Hypothalamus (tissue), 51 donors: ENCODE measurements around the gene LCN6.
A peak's percentile ranks its signal among the peaks of the same experiment; 100 is the strongest.

Experiments used
- DNase-seq, 51 donors: peaks; one replicate each; lab custom pipeline; 2025; lab: John Stamatoyannopoulos, UW

Gene LCN6

DNA sequence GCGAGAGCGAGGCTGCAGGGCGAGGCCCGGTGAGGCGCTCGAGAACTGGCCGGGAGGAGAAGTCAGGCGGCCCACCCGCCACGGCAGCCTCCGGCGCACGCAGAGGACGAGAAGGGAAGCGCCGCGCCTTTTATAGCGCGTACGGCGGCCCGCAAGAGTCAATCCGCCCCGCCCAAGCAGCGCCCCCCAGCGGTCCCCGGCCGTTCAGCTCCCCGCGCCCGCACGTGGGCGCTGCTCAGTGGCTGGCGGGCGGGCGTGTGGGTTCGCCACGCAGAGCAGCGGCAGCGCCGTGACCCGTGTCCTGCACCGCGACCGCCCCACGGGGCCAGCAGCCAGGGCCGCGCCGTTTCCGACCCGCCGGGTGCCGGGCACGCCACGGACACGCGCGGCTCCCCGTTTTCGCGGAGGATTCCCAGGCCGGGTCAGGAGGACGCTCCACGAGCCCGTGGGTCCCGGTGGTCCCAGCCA is 20.2 kb downstream of the LCN6 start:
- DNase-seq, result peak; percentile 22 to 90 (median 76)

DNA sequence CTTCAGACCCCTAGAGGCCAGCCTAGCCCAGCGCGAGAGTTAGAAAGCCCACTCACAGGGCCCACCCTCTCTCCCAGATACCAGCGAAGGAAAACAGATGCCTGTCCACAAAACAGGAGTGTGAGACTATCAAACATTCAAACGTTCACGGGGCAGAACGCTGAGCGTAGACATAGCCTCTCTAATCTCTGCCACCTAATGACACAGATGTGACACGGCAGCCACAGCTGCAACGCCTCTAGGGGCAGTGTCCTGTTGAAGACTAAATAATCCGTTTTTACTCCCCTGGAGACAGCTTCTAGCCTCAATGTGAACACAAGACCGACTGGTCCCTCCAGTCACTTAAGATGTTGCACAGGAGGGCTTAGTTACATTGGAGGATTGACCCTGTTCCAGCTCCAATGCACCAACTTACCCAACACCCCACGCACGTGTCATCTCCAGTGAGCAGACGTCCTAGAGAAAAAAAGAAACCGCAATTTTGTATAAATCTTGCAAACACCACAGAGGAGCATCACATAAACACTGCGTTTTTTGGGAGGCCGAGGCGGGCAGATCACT is 21.6 kb downstream of the LCN6 start:
- DNase-seq, result no peak

DNA sequence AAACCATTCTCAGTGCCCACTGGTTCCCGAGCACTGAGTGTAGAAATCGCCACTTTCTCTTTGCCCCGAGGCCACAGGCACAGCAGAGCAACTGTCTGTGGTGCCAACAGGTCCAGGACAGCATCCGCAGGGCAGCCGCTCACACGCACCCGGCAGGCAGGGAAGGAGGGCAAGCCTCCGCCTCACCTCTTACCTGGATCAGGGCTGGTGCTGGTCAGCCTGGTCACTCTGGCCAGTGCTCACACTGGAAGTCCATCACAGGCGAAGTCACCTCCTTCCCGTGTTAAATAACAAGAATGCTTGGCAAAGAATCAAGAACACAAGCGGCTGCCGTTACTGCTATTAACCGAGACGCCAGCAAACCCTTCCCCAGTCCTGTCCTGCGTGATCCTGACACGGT is 22.2 kb downstream of the LCN6 start:
- DNase-seq, result no peak

DNA sequence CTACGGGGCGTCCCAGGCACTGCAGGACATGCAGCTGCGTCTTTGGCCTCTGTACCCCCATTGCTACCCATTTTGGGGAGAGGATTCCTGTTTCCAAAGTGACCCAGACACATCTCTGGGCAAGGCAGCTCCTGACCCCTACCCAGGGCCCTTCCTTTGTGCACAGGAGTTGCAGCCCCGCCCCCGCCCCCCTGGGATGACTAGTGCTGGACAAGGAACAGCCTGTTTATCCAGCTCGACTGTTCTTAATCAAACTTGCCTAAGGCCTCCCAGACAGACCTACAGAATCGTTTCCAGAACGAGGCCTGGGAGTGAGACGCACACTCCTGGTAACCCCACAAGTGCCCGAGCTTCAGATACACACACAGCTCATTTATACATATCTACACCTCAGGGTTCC is 22.7 kb downstream of the LCN6 start:
- DNase-seq, result no peak

DNA sequence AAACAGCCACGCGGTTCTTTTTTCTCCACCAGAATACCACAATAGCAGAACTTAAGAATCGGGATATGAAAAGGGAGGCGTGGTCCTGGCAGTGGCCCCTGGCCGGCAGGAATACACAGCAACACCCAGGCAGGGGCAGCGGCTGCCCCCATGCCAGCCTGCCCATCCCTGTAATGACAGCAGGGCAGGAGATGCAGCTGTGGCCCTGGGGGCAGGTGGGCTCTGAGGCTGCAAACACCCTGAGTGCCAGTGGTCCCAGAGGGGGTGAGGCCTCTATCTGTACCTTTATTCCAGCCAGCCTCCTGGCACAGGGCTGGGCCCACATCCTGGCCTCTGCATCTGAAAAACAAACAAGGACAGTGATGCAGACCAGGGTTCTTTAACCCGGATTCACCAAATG is 23.6 kb downstream of the LCN6 start:
- no peak for DNase-seq

DNA sequence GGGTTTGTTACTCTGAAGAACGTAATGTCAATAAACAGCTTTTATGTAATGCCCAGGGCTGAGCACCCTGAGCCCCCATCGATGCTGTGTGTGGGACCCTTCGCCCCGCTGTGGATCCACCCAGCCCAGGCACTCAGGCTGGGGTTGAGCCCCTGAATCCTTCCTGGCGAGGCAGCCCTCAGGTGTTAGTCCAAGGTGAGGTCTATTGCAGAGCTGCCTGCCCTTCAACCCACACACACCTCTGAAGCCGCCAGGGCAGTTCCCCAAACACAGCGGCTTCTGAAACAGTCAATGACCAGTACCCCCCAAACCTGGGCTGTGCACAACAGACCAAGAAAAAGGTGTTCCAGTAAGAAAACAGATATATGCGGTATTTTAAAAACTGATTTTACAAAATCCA is 24.3 kb downstream of the LCN6 start:
- no peak for DNase-seq

DNA sequence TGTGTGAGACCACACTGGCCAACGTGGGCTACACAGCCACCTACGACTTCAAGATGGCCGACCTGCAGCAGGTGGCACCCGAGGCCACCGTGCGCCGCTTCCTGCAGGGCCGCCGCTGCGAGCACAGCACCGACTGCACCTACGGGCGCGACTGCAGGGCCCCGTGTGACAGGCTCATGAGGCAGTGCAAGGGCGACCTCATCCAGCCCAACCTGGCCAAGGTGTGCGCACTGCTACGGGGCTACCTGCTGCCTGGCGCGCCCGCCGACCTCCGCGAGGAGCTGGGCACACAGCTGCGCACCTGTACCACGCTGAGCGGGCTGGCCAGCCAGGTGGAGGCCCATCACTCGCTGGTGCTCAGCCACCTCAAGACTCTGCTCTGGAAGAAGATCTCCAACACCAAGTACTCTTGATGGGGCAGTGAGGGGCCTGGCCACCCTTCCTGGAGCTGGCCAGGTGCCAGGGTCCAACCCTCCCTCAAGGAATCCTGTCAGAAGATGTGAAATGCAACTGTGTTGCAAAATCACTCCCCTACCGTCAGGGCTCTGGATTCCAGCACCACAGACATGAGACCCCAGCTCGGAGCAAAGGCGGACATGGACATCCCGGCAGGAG is 24.9 kb downstream of the LCN6 start:
- no peak for DNase-seq

DNA sequence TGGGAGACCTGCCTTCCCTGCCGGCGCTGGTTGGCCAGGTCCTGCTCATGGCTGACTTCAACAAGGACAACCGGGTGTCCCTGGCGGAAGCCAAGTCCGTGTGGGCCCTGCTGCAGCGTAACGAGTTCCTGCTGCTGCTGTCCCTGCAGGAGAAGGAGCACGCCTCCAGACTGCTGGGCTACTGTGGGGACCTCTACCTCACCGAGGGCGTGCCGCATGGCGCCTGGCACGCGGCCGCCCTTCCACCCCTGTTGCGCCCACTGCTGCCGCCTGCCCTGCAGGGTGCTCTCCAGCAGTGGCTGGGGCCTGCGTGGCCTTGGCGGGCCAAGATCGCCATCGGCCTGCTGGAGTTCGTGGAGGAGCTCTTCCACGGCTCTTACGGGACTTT is 25.4 kb downstream of the LCN6 start:
- DNase-seq, result no peak

DNA sequence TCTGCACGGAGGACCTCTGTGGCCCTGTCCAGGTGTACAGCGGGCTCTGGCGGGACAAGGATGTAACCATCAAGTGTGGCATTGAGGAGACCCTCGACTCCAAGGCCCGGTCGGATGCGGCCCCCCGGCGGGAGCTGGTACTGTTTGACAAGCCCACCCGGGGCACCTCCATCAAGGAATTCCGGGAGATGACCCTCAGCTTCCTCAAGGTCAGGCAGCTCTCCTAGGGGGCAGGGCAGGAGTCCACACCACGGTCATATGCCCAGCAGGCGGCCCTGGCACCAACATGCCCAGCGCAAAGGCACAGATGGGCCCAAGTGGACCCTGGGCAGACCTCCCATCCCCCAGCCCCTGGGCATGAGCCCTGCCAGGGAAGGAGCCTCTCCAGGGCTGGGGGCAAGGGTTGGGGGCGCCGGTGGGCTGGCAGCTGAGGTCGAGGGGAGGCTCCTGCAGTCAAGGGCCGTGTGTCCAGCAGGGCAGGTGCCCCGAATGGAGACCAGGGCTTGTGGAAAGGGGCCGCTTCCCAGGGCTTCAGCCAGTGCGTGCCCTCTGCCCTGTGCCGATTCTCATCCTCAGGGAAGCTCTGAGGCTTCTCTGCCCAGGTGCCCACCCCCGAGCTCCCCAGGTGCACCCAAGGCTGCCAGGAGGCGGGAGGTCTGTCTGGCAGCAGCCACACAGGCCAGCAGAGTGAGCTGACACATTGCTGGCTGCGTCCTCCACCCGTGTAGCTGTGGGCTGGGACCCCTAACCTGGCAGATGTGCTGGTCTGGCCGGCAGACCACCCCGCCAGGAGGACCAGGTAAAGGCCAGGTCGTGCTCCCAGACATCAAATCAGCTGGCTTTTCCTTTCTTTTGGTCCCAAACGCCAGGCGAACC is 26.0 kb downstream of the LCN6 start:
- no peak for DNase-seq

DNA sequence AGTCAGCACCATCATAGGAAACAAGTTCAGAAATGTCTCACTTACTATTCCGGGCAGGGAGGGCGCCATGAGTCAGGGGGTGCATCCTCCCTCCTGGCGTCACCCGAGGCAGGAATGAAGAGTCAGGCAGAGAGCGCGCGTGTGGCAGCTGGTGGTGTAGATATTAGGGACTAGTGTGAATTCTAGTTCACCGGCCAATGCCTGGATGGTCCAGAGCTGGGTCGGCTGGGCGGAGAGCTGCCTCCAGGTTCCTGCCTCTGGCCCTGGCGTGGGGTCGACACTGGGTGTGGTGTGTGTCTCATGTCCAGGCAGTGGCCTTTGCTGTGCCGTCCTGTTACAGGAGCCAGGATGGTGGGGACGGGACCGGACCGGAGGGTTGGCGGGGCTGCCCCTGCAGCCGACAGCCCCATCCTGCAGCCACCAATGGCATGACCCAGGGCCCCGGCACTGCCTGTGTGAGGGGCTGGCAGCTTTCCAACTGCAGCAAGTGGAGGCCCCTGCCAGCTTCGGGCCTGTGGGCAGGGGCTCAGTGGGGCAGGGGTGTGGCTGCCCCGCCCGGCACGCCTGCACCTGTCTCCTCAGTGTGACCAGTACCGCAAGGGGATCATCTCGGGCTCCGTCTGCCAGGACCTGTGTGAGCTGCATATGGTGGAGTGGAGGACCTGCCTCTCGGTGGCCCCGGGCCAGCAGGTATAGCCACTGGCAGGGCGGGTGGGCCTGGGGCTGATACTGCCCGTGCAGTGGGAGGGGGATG is 26.8 kb downstream of the LCN6 start:
- peak in 2 of 51 donors; percentile 8 to 39 for DNase-seq

DNA sequence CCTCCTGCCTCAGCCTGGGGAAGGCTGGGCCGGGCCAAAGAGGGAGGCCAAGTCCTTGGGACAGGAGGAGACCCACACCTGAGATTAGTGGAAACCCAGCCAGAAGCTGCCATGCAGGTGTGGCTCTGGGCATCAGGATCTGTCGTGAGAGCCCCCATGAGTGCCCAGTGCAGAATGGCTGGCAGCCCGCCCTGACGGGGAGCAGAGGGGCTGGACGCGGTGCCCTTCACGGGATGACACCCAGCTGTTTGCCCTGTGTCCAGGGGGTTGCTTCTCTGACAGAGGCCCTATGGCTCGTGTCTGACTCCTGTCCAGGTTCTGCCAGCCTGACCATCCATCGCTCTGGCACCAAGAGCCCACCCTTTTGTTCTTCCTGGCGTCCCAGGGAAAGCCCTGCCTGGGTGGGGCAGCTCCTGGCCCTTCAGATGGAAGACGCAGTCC is 27.4 kb downstream of the LCN6 start:
- no peak for DNase-seq

DNA sequence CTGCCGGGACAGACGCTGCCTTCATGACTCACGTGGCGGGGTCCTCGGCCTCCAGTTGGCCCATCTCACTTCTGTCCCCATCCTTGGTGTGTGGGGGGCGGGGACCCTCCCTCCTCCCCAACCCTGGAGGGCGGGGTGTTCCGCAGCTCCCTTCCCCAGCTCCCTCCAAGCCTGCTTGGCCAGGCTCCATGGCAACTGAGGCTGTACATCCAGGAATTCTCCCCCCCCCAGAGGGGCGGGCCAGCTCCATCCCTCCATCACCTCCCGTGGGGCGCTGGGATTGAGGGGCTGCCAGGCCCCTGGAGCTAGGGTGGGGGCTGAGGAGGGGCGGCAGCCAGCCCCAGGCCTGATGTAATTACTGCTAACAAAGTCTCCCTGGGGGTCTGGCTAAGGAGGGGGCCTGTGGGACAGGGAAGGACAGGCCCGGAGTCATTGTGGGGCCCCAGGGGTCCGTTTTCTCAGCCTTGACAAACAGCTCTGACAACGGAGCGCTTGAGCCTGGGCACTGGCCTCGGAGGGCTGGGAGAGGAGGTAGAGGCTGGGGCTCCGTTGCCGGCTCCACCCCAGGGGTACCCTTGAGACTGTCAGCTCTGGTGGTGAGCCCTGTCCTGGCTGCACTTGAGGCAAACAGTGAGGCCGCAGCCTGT is 28.0 kb downstream of the LCN6 start:
- DNase-seq, result peak in 8 of 51 donors; percentile 16 to 40 (median 31)

DNA sequence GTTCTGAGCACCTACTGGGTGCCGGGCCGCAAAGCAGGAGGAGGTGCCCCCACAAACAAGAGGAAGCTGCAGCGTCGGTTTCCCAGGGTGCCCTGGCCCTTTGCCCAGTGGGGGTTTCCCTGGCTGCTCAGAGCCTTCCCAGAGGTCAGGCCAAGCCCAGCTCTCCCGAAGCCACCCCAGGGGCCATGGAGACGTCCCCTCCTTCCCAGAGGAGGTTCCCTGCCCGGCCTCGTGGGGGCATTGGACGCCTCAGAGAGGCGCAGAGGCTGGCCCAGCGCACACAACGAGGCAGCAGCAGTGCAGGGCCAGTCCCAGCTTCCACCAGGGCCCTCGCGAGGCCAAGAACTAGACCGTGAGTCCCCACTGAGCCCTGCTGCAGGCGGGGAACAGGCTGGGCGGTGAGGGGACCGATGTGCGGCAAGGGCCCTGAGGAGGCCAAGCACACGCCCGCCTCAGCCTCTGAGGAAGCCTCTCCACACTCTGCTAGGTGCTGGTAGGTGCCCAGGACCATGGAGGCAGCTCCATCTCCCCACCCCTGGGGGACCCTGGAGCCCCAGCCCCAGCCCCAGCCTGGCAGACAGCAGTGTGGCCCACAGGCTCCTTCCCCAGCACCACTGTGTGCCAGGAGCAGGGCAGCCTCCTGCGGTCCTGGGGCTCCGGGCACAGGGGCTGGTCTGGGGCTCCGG is 29.0 kb downstream of the LCN6 start:
- DNase-seq, result no peak

DNA sequence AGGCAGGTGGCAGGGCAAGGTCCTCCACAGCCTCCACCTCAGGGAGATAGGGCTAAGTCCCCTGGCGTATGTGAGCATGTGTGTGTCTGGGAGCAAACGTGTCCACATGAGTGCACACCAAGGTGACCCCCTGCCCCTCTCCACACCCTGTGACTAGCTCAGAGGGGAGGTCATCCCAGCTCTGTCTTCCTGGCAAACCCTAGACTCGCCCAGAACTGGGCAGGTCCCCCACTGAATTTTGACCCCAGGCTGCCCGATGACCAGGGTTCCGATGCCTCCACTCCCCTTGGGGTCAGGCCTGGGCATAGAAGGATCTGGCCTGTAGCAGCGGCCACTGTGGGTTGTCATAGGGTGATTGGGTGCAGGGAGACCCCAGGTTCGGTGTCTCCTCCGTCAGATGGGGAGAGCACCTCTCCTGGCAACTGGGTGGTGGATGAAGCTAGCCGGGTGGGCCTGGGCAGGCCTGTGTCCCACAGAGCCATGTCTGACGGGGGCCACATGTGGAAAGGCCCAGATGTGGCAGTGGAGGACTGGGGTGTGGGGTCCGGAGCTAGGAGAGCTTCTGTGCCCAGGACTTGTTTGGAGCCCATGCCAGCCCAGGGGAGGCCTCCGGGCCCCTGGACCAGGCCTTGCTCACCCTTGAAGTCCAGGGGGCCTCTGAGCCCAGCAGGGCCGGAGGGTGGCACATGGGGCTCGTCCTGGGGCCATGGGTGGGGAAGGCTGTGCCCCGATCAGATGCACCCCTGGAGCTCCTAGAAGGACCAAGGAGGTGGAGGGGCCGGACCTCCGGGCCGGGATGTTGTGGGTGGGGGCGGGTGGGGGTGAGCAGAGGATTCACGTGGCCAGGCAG is 29.8 kb downstream of the LCN6 start:
- no peak for DNase-seq

DNA sequence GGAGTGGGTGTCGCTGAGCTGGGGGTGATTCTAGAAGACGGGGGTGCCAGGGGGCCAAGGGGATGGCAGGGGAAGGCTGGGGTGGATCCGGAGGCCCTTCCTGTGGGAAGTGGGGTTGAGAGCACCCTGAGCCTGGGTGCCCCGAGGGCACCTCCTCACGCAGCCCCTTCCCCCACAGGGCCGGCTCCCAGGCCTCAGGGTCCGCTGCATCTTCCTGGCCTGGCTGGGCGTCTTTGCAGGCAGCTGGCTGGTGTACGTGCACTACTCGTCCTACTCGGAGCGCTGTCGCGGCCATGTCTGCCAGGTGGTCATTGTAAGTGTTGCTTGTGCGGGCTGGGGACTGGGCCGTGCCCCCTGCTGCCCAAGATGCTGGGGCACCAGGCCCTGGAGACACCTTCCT is 30.9 kb downstream of the LCN6 start:
- no peak for DNase-seq

DNA sequence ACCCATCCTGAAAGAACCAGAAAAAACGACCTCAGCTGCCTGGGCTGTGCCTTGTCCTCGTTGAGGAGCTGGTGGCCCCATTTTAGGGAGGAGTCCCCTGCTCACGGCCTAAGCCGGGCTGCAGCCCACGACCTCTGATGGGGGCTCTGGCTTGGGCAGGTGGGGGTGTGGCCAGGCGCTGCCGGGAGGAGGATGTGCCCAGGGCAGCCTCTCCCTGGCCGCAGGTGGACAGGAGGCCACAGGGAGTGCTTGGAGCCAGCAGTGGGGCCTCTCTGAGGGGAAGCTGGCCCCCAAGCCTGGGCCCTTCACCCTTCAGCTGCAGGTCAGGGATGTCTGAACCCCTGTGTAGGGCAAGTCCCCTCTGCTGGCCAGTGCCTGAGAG is 33.4 kb downstream of the LCN6 start:
- DNase-seq, result no peak

DNA sequence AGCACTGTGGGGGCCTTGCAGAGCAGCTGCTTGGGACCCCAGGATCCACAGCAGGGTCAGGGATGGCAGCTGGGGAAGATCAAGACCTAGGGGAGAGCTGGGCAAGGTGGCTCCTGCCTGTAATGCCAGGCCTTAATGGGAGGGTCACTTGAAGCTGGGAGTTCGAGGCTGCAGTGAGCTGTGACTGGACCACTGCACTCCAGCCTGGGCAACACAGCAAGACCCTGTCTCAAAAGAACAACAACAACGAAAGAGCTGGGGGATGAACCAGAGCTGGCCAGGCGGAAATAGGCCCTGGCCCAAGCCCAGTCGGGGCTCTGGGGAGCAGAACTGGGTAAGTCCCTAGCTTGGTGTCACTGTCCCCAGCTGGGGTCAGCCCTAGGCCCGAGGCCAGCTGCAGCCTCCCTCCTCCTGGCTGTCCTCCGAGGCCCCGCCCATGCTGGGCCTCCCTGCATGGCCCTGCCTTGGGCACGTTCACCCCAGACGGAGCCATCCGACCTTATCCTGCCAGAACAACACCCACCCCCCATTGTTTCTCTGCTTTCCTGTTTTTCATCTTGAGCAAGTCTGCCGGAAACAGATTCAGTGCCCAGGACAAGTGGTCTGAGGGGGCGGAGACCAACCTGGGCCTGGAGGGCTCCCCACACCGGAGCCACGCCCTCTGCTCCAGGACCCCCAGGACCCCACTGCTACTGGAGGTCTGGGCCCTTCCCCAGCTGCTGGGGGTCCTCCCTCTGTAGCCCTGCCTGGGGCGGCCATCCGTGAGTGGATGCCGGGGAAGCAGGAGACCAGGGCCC is 34.0 kb downstream of the LCN6 start:
- no peak for DNase-seq

DNA sequence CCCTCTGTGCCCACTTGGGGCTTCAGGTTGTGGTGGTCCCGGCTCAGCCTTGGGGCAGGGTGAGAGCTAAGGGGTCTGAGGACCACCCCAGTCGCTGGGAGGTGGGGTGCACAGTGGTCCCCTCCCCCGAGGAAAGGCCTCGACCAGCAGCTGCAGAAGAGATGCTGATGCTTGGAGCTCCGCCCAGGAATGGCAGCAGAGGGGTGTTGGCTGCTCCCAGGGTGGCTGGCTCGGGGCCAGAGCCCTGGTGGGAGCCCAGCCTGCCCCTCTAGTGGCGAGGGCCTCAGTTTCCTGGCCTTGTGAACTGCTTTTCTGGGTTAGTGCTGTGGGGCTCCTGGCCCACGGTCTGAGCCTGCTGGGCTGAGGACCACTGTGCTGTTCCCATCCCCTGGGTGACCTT is 34.8 kb downstream of the LCN6 start:
- DNase-seq, result peak in 2 of 51 donors; percentile 12 to 35
